Measurements from ENCODE around the gene RELT.

DNA sequence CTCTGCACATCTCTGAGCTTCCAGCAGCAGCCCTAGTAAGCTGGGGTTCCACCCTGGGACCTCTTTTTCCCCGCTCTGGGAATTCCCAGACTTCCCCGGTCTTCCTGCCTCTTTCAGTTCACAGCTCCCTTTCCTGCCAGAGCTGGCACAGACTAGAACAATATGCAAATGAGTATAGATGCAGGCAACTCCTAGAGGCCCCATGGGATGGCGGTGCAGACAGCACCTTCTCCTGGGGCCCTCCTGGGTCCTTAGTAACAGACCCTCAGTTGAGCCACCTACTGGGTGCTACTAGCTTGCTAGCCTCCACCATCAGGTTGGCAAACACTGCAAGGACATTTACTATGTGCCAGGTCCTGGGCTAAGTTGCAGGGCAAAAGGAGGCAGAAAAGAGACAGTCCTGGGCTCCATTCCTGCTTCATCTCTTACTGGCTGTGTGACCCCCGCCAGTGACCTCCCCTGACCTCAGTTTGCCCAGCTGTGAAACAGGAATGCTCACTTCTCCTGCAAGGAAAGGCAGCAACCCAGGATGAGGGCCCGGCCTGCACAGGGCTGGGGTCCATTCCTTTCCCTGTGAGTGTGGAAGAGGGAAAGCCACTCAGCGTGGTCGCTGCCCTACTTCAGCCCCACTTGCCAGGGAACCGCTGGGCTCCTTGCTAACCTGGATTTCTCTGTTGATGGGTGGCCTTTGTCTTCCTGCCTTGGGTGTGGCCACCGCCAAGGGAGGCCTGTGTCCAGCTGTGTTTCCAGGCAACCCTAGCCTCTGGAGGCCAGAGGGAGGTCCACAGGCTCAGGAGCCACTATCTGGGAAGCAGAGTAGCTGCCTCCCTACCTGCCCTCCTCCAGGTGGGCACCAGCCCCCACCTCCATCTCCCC, 7.3 kb downstream of the RELT start:
- TF ChIP-seq, protein P1, sequence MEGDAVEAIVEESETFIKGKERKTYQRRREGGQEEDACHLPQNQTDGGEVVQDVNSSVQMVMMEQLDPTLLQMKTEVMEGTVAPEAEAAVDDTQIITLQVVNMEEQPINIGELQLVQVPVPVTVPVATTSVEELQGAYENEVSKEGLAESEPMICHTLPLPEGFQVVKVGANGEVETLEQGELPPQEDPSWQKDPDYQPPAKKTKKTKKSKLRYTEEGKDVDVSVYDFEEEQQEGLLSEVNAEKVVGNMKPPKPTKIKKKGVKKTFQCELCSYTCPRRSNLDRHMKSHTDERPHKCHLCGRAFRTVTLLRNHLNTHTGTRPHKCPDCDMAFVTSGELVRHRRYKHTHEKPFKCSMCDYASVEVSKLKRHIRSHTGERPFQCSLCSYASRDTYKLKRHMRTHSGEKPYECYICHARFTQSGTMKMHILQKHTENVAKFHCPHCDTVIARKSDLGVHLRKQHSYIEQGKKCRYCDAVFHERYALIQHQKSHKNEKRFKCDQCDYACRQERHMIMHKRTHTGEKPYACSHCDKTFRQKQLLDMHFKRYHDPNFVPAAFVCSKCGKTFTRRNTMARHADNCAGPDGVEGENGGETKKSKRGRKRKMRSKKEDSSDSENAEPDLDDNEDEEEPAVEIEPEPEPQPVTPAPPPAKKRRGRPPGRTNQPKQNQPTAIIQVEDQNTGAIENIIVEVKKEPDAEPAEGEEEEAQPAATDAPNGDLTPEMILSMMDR (IDR thresholded peaks at IDR 0.05; ENCODE audit: insufficient read depth, low read length, poor library complexity, severe bottlenecking) = no peak
- TF ChIP-seq EZH2phosphoT487 (conservative IDR thresholded peaks at IDR 0.05; ENCODE audit: low read length) = no peak
